ENCODE measurements around the gene FER. TPM values are rescaled to one million over a fixed set of nuclear protein-coding genes. Genes with fewer than 3 reads are reported as not detected.
A peak's percentile ranks its signal among the peaks of the same experiment; 100 is the strongest.

FER gene
- total and polyA plus RNA-seq, 9 of the 15 experiments (the other 6 are each of a cell fraction or from before 2014, with no cell fraction given), result 6.7 to 18.2 (median 8.9) TPM

- TF ChIP-seq, protein P1, sequence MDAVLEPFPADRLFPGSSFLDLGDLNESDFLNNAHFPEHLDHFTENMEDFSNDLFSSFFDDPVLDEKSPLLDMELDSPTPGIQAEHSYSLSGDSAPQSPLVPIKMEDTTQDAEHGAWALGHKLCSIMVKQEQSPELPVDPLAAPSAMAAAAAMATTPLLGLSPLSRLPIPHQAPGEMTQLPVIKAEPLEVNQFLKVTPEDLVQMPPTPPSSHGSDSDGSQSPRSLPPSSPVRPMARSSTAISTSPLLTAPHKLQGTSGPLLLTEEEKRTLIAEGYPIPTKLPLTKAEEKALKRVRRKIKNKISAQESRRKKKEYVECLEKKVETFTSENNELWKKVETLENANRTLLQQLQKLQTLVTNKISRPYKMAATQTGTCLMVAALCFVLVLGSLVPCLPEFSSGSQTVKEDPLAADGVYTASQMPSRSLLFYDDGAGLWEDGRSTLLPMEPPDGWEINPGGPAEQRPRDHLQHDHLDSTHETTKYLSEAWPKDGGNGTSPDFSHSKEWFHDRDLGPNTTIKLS (IDR thresholded peaks at IDR 0.05; ENCODE audit: borderline replicate concordance, low read depth), result peak; percentile 70; the same call in 1 of the 2 replicates
- TF ChIP-seq ZNF318 (IDR thresholded peaks at IDR 0.05; ENCODE audit: borderline replicate concordance in 1 of 2, low read depth in 1 of 2) (no peak), ZNF561 (CRISPR knock-in tag; conservative IDR thresholded peaks at IDR 0.05) (no peak), CREB3 (tag; conservative IDR thresholded peaks at IDR 0.05; ENCODE audit: low read depth) (no peak), HNRNPH1 (optimal IDR thresholded peaks at IDR 0.05; ENCODE audit: low read depth, low read length) (no peak), BRD4 (IDR thresholded peaks at IDR 0.05) (0 out of 2 replicates have a peak, but pooled peaks have one; percentile 51), ZBTB2 (IDR thresholded peaks at IDR 0.05) (no peak; the same call in 1 of the 2 replicates), ZNF436 (CRISPR knock-in tag; IDR thresholded peaks at IDR 0.05) (no peak), JUN (IDR thresholded peaks at IDR 0.05; ENCODE audit: borderline replicate concordance, low read depth, low read length) (peak; percentile 50; the same call in 1 of the 2 replicates), JUN (CRISPR knock-in tag; IDR thresholded peaks at IDR 0.05; ENCODE audit: borderline replicate concordance) (peak; percentile 80)
- TF ChIP-seq, protein P2, sequence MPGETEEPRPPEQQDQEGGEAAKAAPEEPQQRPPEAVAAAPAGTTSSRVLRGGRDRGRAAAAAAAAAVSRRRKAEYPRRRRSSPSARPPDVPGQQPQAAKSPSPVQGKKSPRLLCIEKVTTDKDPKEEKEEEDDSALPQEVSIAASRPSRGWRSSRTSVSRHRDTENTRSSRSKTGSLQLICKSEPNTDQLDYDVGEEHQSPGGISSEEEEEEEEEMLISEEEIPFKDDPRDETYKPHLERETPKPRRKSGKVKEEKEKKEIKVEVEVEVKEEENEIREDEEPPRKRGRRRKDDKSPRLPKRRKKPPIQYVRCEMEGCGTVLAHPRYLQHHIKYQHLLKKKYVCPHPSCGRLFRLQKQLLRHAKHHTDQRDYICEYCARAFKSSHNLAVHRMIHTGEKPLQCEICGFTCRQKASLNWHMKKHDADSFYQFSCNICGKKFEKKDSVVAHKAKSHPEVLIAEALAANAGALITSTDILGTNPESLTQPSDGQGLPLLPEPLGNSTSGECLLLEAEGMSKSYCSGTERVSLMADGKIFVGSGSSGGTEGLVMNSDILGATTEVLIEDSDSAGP (CRISPR knock-in tag; IDR thresholded peaks at IDR 0.05), result no peak
Observed at GRCh38 chr5:108727651-108728565, 19.8 kb upstream of the FER start (continued).
